Measurements from ENCODE around the gene TXNDC15.
"Not testable (repeated sequence)": the region's sequence is repeated elsewhere in the genome, so short reads cannot be mapped to it uniquely, and the experiment has no call there.

TXNDC15 gene

GRCh38 chr5:134873987-134874830 lies at the start of gene TXNDC15:
TSS of gene TXNDC15 (plus strand) at chr5:134874371. CDS start at chr5:134874428, 57 bp downstream.
- DNase-seq: peak; percentile 65

- no peak for DNase-seq
Observed at GRCh38 chr5:134824681-134825080, 49.5 kb upstream of the TXNDC15 start.

- DNase-seq: no peak
Observed at GRCh38 chr5:134825212-134825611, 49.0 kb upstream of the TXNDC15 start.

- no peak for DNase-seq
Observed at GRCh38 chr5:134833340-134834032, 40.7 kb upstream of the TXNDC15 start.

GRCh38 chr5:134835623-134836022 lies 38.5 kb upstream of the TXNDC15 start:
- DNase-seq: no peak

- no peak for DNase-seq
Observed at GRCh38 chr5:134837530-134838181, 36.5 kb upstream of the TXNDC15 start.

- not testable (repeated sequence) for DNase-seq
Observed at GRCh38 chr5:134838361-134838760, 35.8 kb upstream of the TXNDC15 start.

GRCh38 chr5:134840811-134841210 lies 33.4 kb upstream of the TXNDC15 start:
- no peak for DNase-seq

- DNase-seq: no peak
Observed at GRCh38 chr5:134844252-134844651, 29.9 kb upstream of the TXNDC15 start.

GRCh38 chr5:134845335-134845851 lies 28.8 kb upstream of the TXNDC15 start:
- no peak for DNase-seq

GRCh38 chr5:134845852-134846640 lies 28.1 kb upstream of the TXNDC15 start, which contains the start of gene C5orf24:
TSS of gene C5orf24 (plus strand) at chr5:134845968. CDS start at chr5:134854901, 8,933 bp downstream.
- peak; percentile 88 for DNase-seq

- no peak for DNase-seq
Observed at GRCh38 chr5:134846641-134846960, 27.6 kb upstream of the TXNDC15 start.

GRCh38 chr5:134849434-134849933 lies 24.7 kb upstream of the TXNDC15 start:
- DNase-seq: not testable (repeated sequence)

- no peak for DNase-seq
Observed at GRCh38 chr5:134851307-134851923, 22.8 kb upstream of the TXNDC15 start.

GRCh38 chr5:134856465-134856864 lies 17.7 kb upstream of the TXNDC15 start:
- not testable (repeated sequence) for DNase-seq

GRCh38 chr5:134857401-134857800 lies 16.8 kb upstream of the TXNDC15 start:
- DNase-seq: no peak

- DNase-seq: no peak
Observed at GRCh38 chr5:134864707-134865106, 9.5 kb upstream of the TXNDC15 start.

- no peak for DNase-seq
Observed at GRCh38 chr5:134873494-134873893, 677 bp upstream of the TXNDC15 start.

- peak; percentile 63 for DNase-seq
Observed at GRCh38 chr5:134874831-134875655, 872 bp downstream of the TXNDC15 start.

- no peak for DNase-seq
Observed at GRCh38 chr5:134877159-134877558, 3.0 kb downstream of the TXNDC15 start.

GRCh38 chr5:134878403-134878802 lies 4.2 kb downstream of the TXNDC15 start:
- DNase-seq: no peak

All from amniotic stem cell (primary cell).